Measurements from ENCODE around the gene MCU.
"Not testable (repeated sequence)": the region's sequence is repeated elsewhere in the genome, so short reads cannot be mapped to it uniquely, and the experiment has no call there.

The MCU gene

GRCh38 chr10:72736828-72737220, 44.9 kb downstream of the MCU start:
- Histone ChIP-seq H3K4me3 (ENCODE audit: low read depth in 1 of 2, low read length in 2 of 2) (no peak overlapping the region), H3K36me3 (ENCODE audit: control insufficient read depth in 1 of 2, insufficient read depth in 2 of 2, low read length in 2 of 2) (peaks cover 0 to 2% of the 10 kb centered on the region in 2 donors), H3K4me1 (ENCODE audit: control insufficient read depth in 1 of 2, insufficient read depth in 2 of 2, low read length in 2 of 2) (peaks cover 24 to 35% of the 10 kb centered on the region in 2 donors), H3K27ac (ENCODE audit: low read depth, low read length) (peak overlapping the region; percentile 30), H3K9me3 (ENCODE audit: control insufficient read depth in 1 of 2, low read length in 2 of 2) (no peaks in the 10 kb centered on the region), H3K9ac (ENCODE audit: low read depth in 1 of 2, low read length in 2 of 2) (peak overlapping the region in 1 of 2 donors; percentile 13), H3K27me3 (ENCODE audit: control insufficient read depth in 1 of 2, insufficient read depth in 2 of 2, low read length in 2 of 2) (no peaks in the 10 kb centered on the region)

- not testable (repeated sequence) for H3K9ac ChIP-seq (ENCODE audit: low read depth in 1 of 2, low read length in 2 of 2); H3K36me3 ChIP-seq (ENCODE audit: control insufficient read depth in 1 of 2, insufficient read depth in 2 of 2, low read length in 2 of 2); H3K4me3 ChIP-seq (ENCODE audit: low read depth in 1 of 2, low read length in 2 of 2); H3K27me3 ChIP-seq (ENCODE audit: control insufficient read depth in 1 of 2, insufficient read depth in 2 of 2, low read length in 2 of 2); H3K27ac ChIP-seq (ENCODE audit: low read depth, low read length); H3K9me3 ChIP-seq (ENCODE audit: control insufficient read depth in 1 of 2, low read length in 2 of 2)
- H3K4me1 ChIP-seq (ENCODE audit: control insufficient read depth in 1 of 2, insufficient read depth in 2 of 2, low read length in 2 of 2), result peaks cover 24 to 29% of the 10 kb centered on the region in 2 donors
These were observed 45.4 kb downstream of the MCU start for GRCh38 chr10:72737357-72737756.

GRCh38 chr10:72738486-72738885, 46.5 kb downstream of the MCU start:
- H3K4me3 ChIP-seq (ENCODE audit: low read depth in 1 of 2, low read length in 2 of 2), result no peak overlapping the region
- peaks cover 0 to 2% of the 10 kb centered on the region in 2 donors for H3K36me3 ChIP-seq (ENCODE audit: control insufficient read depth in 1 of 2, insufficient read depth in 2 of 2, low read length in 2 of 2)
- H3K4me1 ChIP-seq (ENCODE audit: control insufficient read depth in 1 of 2, insufficient read depth in 2 of 2, low read length in 2 of 2), result peaks cover 24 to 28% of the 10 kb centered on the region in 2 donors
- H3K27me3 ChIP-seq (ENCODE audit: control insufficient read depth in 1 of 2, insufficient read depth in 2 of 2, low read length in 2 of 2), result no peaks in the 10 kb centered on the region
- H3K9me3 ChIP-seq (ENCODE audit: control insufficient read depth in 1 of 2, low read length in 2 of 2), result no peaks in the 10 kb centered on the region
- no peak overlapping the region for H3K9ac ChIP-seq (ENCODE audit: low read depth in 1 of 2, low read length in 2 of 2)
- H3K27ac ChIP-seq (ENCODE audit: low read depth, low read length), result peak overlapping the region; percentile 0

GRCh38 chr10:72740528-72740927, 48.6 kb downstream of the MCU start:
- Histone ChIP-seq H3K27me3 (ENCODE audit: control insufficient read depth in 1 of 2, insufficient read depth in 2 of 2, low read length in 2 of 2) (no peaks in the 10 kb centered on the region), H3K4me1 (ENCODE audit: control insufficient read depth in 1 of 2, insufficient read depth in 2 of 2, low read length in 2 of 2) (peaks cover 22 to 24% of the 10 kb centered on the region in 2 donors), H3K36me3 (ENCODE audit: control insufficient read depth in 1 of 2, insufficient read depth in 2 of 2, low read length in 2 of 2) (peaks cover 0 to 2% of the 10 kb centered on the region in 2 donors), H3K9ac (ENCODE audit: low read depth in 1 of 2, low read length in 2 of 2) (no peak overlapping the region), H3K27ac (ENCODE audit: low read depth, low read length) (no peak overlapping the region), H3K9me3 (ENCODE audit: control insufficient read depth in 1 of 2, low read length in 2 of 2) (no peaks in the 10 kb centered on the region), H3K4me3 (ENCODE audit: low read depth in 1 of 2, low read length in 2 of 2) (no peak overlapping the region)

- peaks cover 0 to 2% of the 10 kb centered on the region in 2 donors for H3K36me3 ChIP-seq (ENCODE audit: control insufficient read depth in 1 of 2, insufficient read depth in 2 of 2, low read length in 2 of 2)
- H3K9me3 ChIP-seq (ENCODE audit: control insufficient read depth in 1 of 2, low read length in 2 of 2), result no peaks in the 10 kb centered on the region
- H3K27me3 ChIP-seq (ENCODE audit: control insufficient read depth in 1 of 2, insufficient read depth in 2 of 2, low read length in 2 of 2), result no peaks in the 10 kb centered on the region
- H3K27ac ChIP-seq (ENCODE audit: low read depth, low read length), result no peak overlapping the region
- no peak overlapping the region for H3K9ac ChIP-seq (ENCODE audit: low read depth in 1 of 2, low read length in 2 of 2)
- H3K4me3 ChIP-seq (ENCODE audit: low read depth in 1 of 2, low read length in 2 of 2), result no peak overlapping the region
- H3K4me1 ChIP-seq (ENCODE audit: control insufficient read depth in 1 of 2, insufficient read depth in 2 of 2, low read length in 2 of 2), result peaks cover 21% of the 10 kb centered on the region in 2 donors
These were observed 50.1 kb downstream of the MCU start for GRCh38 chr10:72742092-72742491.

GRCh38 chr10:72742797-72743196, 50.9 kb downstream of the MCU start:
- Histone ChIP-seq H3K9me3 (ENCODE audit: control insufficient read depth in 1 of 2, low read length in 2 of 2) (no peaks in the 10 kb centered on the region), H3K27me3 (ENCODE audit: control insufficient read depth in 1 of 2, insufficient read depth in 2 of 2, low read length in 2 of 2) (no peaks in the 10 kb centered on the region), H3K27ac (ENCODE audit: low read depth, low read length) (no peak overlapping the region), H3K4me3 (ENCODE audit: low read depth in 1 of 2, low read length in 2 of 2) (no peak overlapping the region), H3K4me1 (ENCODE audit: control insufficient read depth in 1 of 2, insufficient read depth in 2 of 2, low read length in 2 of 2) (peaks cover 18 to 22% of the 10 kb centered on the region in 2 donors), H3K9ac (ENCODE audit: low read depth in 1 of 2, low read length in 2 of 2) (no peak overlapping the region), H3K36me3 (ENCODE audit: control insufficient read depth in 1 of 2, insufficient read depth in 2 of 2, low read length in 2 of 2) (peaks cover 0 to 2% of the 10 kb centered on the region in 2 donors)

GRCh38 chr10:72744566-72744965, 52.6 kb downstream of the MCU start:
- no peak overlapping the region for H3K4me3 ChIP-seq (ENCODE audit: low read depth in 1 of 2, low read length in 2 of 2)
- H3K9ac ChIP-seq (ENCODE audit: low read depth in 1 of 2, low read length in 2 of 2), result no peak overlapping the region
- no peak overlapping the region for H3K27ac ChIP-seq (ENCODE audit: low read depth, low read length)
- no peaks in the 10 kb centered on the region for H3K27me3 ChIP-seq (ENCODE audit: control insufficient read depth in 1 of 2, insufficient read depth in 2 of 2, low read length in 2 of 2)
- H3K9me3 ChIP-seq (ENCODE audit: control insufficient read depth in 1 of 2, low read length in 2 of 2), result no peaks in the 10 kb centered on the region
- H3K4me1 ChIP-seq (ENCODE audit: control insufficient read depth in 1 of 2, insufficient read depth in 2 of 2, low read length in 2 of 2), result peaks cover 9 to 13% of the 10 kb centered on the region in 2 donors
- peaks cover 0 to 2% of the 10 kb centered on the region in 2 donors for H3K36me3 ChIP-seq (ENCODE audit: control insufficient read depth in 1 of 2, insufficient read depth in 2 of 2, low read length in 2 of 2)

GRCh38 chr10:72746426-72747363, 54.8 kb downstream of the MCU start:
- no peak overlapping the region for H3K27ac ChIP-seq (ENCODE audit: low read depth, low read length)
- H3K4me3 ChIP-seq (ENCODE audit: low read depth in 1 of 2, low read length in 2 of 2), result no peak overlapping the region
- peaks cover 9 to 13% of the 10 kb centered on the region in 2 donors for H3K4me1 ChIP-seq (ENCODE audit: control insufficient read depth in 1 of 2, insufficient read depth in 2 of 2, low read length in 2 of 2)
- no peaks in the 10 kb centered on the region for H3K9me3 ChIP-seq (ENCODE audit: control insufficient read depth in 1 of 2, low read length in 2 of 2)
- H3K27me3 ChIP-seq (ENCODE audit: control insufficient read depth in 1 of 2, insufficient read depth in 2 of 2, low read length in 2 of 2), result no peaks in the 10 kb centered on the region
- no peaks in the 10 kb centered on the region for H3K36me3 ChIP-seq (ENCODE audit: control insufficient read depth in 1 of 2, insufficient read depth in 2 of 2, low read length in 2 of 2)
- no peak overlapping the region for H3K9ac ChIP-seq (ENCODE audit: low read depth in 1 of 2, low read length in 2 of 2)

- Histone ChIP-seq H3K27ac (ENCODE audit: low read depth, low read length) (no peak overlapping the region), H3K4me1 (ENCODE audit: control insufficient read depth in 1 of 2, insufficient read depth in 2 of 2, low read length in 2 of 2) (peaks cover 9 to 13% of the 10 kb centered on the region in 2 donors), H3K4me3 (ENCODE audit: low read depth in 1 of 2, low read length in 2 of 2) (no peak overlapping the region)
These were observed 55.6 kb downstream of the MCU start for GRCh38 chr10:72747521-72747920.

GRCh38 chr10:72753760-72754231, 61.9 kb downstream of the MCU start:
- Histone ChIP-seq H3K4me3 (ENCODE audit: low read depth in 1 of 2, low read length in 2 of 2) (no peak overlapping the region), H3K36me3 (ENCODE audit: control insufficient read depth in 1 of 2, insufficient read depth in 2 of 2, low read length in 2 of 2) (peaks cover 0 to 6% of the 10 kb centered on the region in 2 donors), H3K4me1 (ENCODE audit: control insufficient read depth in 1 of 2, insufficient read depth in 2 of 2, low read length in 2 of 2) (peaks cover 0 to under 1% of the 10 kb centered on the region in 2 donors), H3K27me3 (ENCODE audit: control insufficient read depth in 1 of 2, insufficient read depth in 2 of 2, low read length in 2 of 2) (no peaks in the 10 kb centered on the region), H3K9me3 (ENCODE audit: control insufficient read depth in 1 of 2, low read length in 2 of 2) (no peaks in the 10 kb centered on the region), H3K9ac (ENCODE audit: low read depth in 1 of 2, low read length in 2 of 2) (no peak overlapping the region), H3K27ac (ENCODE audit: low read depth, low read length) (no peak overlapping the region)

More at GRCh38 chr10:72747521-72747920, 55.6 kb downstream of the MCU start:
- no peaks in the 10 kb centered on the region for H3K9me3 ChIP-seq (ENCODE audit: control insufficient read depth in 1 of 2, low read length in 2 of 2)
- H3K36me3 ChIP-seq (ENCODE audit: control insufficient read depth in 1 of 2, insufficient read depth in 2 of 2, low read length in 2 of 2), result peaks cover 0 to 2% of the 10 kb centered on the region in 2 donors
- no peaks in the 10 kb centered on the region for H3K27me3 ChIP-seq (ENCODE audit: control insufficient read depth in 1 of 2, insufficient read depth in 2 of 2, low read length in 2 of 2)
- no peak overlapping the region for H3K9ac ChIP-seq (ENCODE audit: low read depth in 1 of 2, low read length in 2 of 2)

Measured in duodenal mucosa (tissue), 2 donors.